ENCODE results near the gene SDF2. TPM values are rescaled to one million over a fixed set of nuclear protein-coding genes. Genes with fewer than 3 reads are reported as not detected.

Gene SDF2
- total RNA-seq, 1 donor from 2014 or later: 56.8 TPM

Other genes with a start within 250 kb of the SDF2 start
- gene SLC13A2, start 188.3 kb downstream of the SDF2 start, total RNA-seq: not detected in 2 replicates
- not detected in 2 replicates for gene FOXN1, start 155.6 kb downstream of the SDF2 start, total RNA-seq
- gene UNC119, start 109.3 kb downstream of the SDF2 start, total RNA-seq: 22.0 and 22.1 TPM in 2 replicates
- 56.6 and 57.6 TPM in 2 replicates for gene PIGS, start 90.4 kb downstream of the SDF2 start, total RNA-seq
- 22.0 and 53.9 TPM in 2 replicates for gene ALDOC, start 85.0 kb downstream of the SDF2 start, total RNA-seq
- gene SPAG5, start 62.9 kb downstream of the SDF2 start, total RNA-seq: 24.5 and 58.3 TPM in 2 replicates
- 3.4 and 5.5 TPM in 2 replicates for gene RSKR, start 47.7 kb downstream of the SDF2 start, total RNA-seq
- gene BLTP2, start 16.7 kb downstream of the SDF2 start, total RNA-seq: 162 and 190 TPM in 2 replicates
- 51.3 and 52.4 TPM in 2 replicates for gene SUPT6H, start 299 bp upstream of the SDF2 start, total RNA-seq
- gene PROCA1, start 50.0 kb upstream of the SDF2 start, total RNA-seq: 0.66 and 2.3 TPM in 2 replicates
- 15.0 and 41.7 TPM in 2 replicates for gene RAB34, start 56.0 kb upstream of the SDF2 start, total RNA-seq
- gene RPL23A, start 58.1 kb upstream of the SDF2 start, total RNA-seq: 811 and 821 TPM in 2 replicates
- 1.1 and 1.4 TPM in 2 replicates for gene TLCD1, start 64.3 kb upstream of the SDF2 start, total RNA-seq
- 2.0 and 2.1 TPM in 2 replicates for gene NEK8, start 66.9 kb upstream of the SDF2 start, total RNA-seq
- 28.2 and 32.8 TPM in 2 replicates for gene TRAF4, start 82.1 kb upstream of the SDF2 start, total RNA-seq
- gene FAM222B, start 180.9 kb upstream of the SDF2 start, total RNA-seq: 3.4 and 5.5 TPM in 2 replicates
- gene ERAL1, start 193.1 kb upstream of the SDF2 start, total RNA-seq: 30.7 and 49.2 TPM in 2 replicates
- 77.3 and 80.4 TPM in 2 replicates for gene FLOT2, start 235.8 kb upstream of the SDF2 start, total RNA-seq
- 5.5 and 7.9 TPM in 2 replicates for gene DHRS13, start 241.2 kb upstream of the SDF2 start, total RNA-seq